A549 (cell line): ENCODE measurements around the gene TTC31. TPM values are rescaled to one million over a fixed set of nuclear protein-coding genes. Genes with fewer than 3 reads are reported as not detected.

Source experiments
- ATAC-seq, 2 experiments: fragments of 200-7000 bp in 1 of 2; fragments of >200 bp in 1 of 2; cut with Nextera tagmentation in 1 of 2; cut with Tn5 transposase in 1 of 2; 3 replicates each; pipeline versions ENCODE4 v1.8.0 to v1.9.1; 2018 to 2020; ENCODE audit warnings: mild to moderate bottlenecking in 1 of 2, moderate library complexity in 1 of 2
- CTCF ChIA-PET: fragments of 300-600 bp; sonication (Branson Sonifier 250); formaldehyde crosslinking; extraction: SDS; loops from one replicate; lab custom pipeline; 2021; ENCODE audit warnings: antibody characterized with exemption, inconsistent platforms; lab: Yijun Ruan, JAX
- POLR2A ChIA-PET: fragments of 350-600 bp; formaldehyde crosslinking; extraction: SDS; loops from one replicate; lab custom pipeline; 2021; ENCODE audit warnings: antibody characterized with exemption, inconsistent platforms; lab: Yijun Ruan, JAX
- DNase-seq, 2 experiments: peaks; one replicate each; pipeline versions ENCODE4 v3.0.0 to v3.0.0-alpha.2; 2011 to 2016; ENCODE audit warnings: low read depth in 1 of 2, low spot score in 1 of 2
- FAIRE-seq: peaks from 2 replicates; lab custom pipeline; 2011; peaks lifted over from hg19 to GRCh38; lab: Jason Lieb, UNC
- H3K27ac ChIP-seq, 2 experiments: fragments of >200 bp; sonication (Bioruptor Twin); formaldehyde crosslinking; 3 replicates each; pipeline ENCODE4 v1.5.1; 2016 to 2017
- H3K4me1 ChIP-seq: fragments of >200 bp; sonication (Bioruptor Twin); formaldehyde crosslinking; 3 replicates; pipeline ENCODE4 v1.6.1; 2016
- H3K4me2 ChIP-seq: fragments of >200 bp; sonication (Bioruptor Twin); formaldehyde crosslinking; 3 replicates; pipeline ENCODE4 v1.6.1; 2016
- H3K4me3 ChIP-seq: fragments of >200 bp; sonication (Bioruptor Twin); formaldehyde crosslinking; 3 replicates; pipeline ENCODE4 v1.5.1; 2016
- H3K9me3 ChIP-seq: fragments of >200 bp; sonication (Bioruptor Twin); formaldehyde crosslinking; 3 replicates; pipeline ENCODE4 v1.6.1; 2016
- CHD2 ChIP-seq: fragments of 150-350 bp; IDR thresholded peaks from 2 replicates; pipeline ENCODE4 v1.6.1; 2014; ENCODE audit warnings: low read length; ENCODE audit not compliant: partially characterized antibody
- ESRRA ChIP-seq: fragments of 150-350 bp; IDR thresholded peaks from 2 replicates; pipeline ENCODE4 v1.6.1; 2014; ENCODE audit warnings: mild to moderate bottlenecking, low read length, borderline replicate concordance
- FOSB ChIP-seq: fragments of 250-450 bp; sonication (Bioruptor Pico); IDR thresholded peaks from 2 replicates; pipeline ENCODE4 v1.5.0; 2020; ENCODE audit warnings: mild to moderate bottlenecking, moderate library complexity
- HOXA7 ChIP-seq: fragments of 250-450 bp; sonication (Bioruptor Pico); IDR thresholded peaks from 2 replicates; pipeline ENCODE4 v1.5.0; 2020; ENCODE audit warnings: mild to moderate bottlenecking, moderate library complexity
- HOXB13 ChIP-seq: fragments of 250-450 bp; sonication (Bioruptor Pico); IDR thresholded peaks from 2 replicates; pipeline ENCODE4 v1.5.0; 2020; ENCODE audit warnings: low read depth, mild to moderate bottlenecking, moderate library complexity
- JUN ChIP-seq, 2 experiments: fragments of >200 bp; sonication (Bioruptor Twin); formaldehyde crosslinking; IDR thresholded peaks; 2 replicates in 1 of 2; 3 replicates in 1 of 2; pipeline ENCODE4 v1.6.1; 2016 to 2017
- JUNB ChIP-seq: fragments of >200 bp; sonication (Bioruptor Twin); formaldehyde crosslinking; IDR thresholded peaks from 2 replicates; pipeline ENCODE4 v1.6.1; 2016
- MAFK ChIP-seq: fragments of 450-650 bp; IDR thresholded peaks from 2 replicates; pipeline ENCODE4 v1.6.1; 2014; ENCODE audit not compliant: partially characterized antibody
- MYC ChIP-seq: IDR thresholded peaks from 2 replicates; pipeline ENCODE4 v1.6.1; 2012; ENCODE audit warnings: mild to moderate bottlenecking, inconsistent platforms, low read length, improper control_type of control experiment, borderline replicate concordance
- NPAS2 ChIP-seq: fragments of 250-450 bp; sonication (Bioruptor Pico); IDR thresholded peaks from 2 replicates; pipeline ENCODE4 v1.8.0; 2022; ENCODE audit warnings: mild to moderate bottlenecking, moderate library complexity, borderline replicate concordance
- RFX5 ChIP-seq: fragments of 450-650 bp; IDR thresholded peaks from 2 replicates; pipeline ENCODE4 v1.7.1; 2014; ENCODE audit warnings: antibody characterized with exemption, mild to moderate bottlenecking, moderate library complexity
- RNF2 ChIP-seq: fragments of 200-600 bp; sonication (generic); IDR thresholded peaks from 2 replicates; pipeline ENCODE4 v1.6.1; 2016; ENCODE audit warnings: low read depth, mild to moderate bottlenecking, antibody characterized with exemption, moderate library complexity, borderline replicate concordance
- TFCP2L1 ChIP-seq: fragments of 250-450 bp; sonication (Bioruptor Pico); IDR thresholded peaks from 2 replicates; pipeline ENCODE4 v1.5.0; 2021; ENCODE audit warnings: mild to moderate bottlenecking
- ZFP36 ChIP-seq: fragments of 450-650 bp; IDR thresholded peaks from 2 replicates; pipeline ENCODE4 v1.6.1; 2014; ENCODE audit warnings: borderline replicate concordance; ENCODE audit not compliant: partially characterized antibody
- ZNF302 ChIP-seq: fragments of 250-450 bp; sonication (Bioruptor Pico); IDR thresholded peaks from 2 replicates; pipeline ENCODE4 v1.9.0; 2021; ENCODE audit warnings: inconsistent platforms, mild to moderate bottlenecking, moderate library complexity
- WGBS: methylation state at CpG from one replicate; pipeline ENCODE4 v1.1.6; 2017; ENCODE audit errors: missing lambda C conversion rate; 5-methylcytosine and 5-hydroxymethylcytosine counted together
- polyA plus RNA-seq, 4 experiments: library from polyadenylated mRNA; depleted of rRNA in 3 of 4; stranded (reverse); fragments of >200 nt; fragmentation: RNase III in 1 of 4; extraction: RNeasy Plus Mini Kit Qiagen cat#74134 plus additional on column Dnase treatment in 1 of 4; gene quantifications; 2 replicates in 3 of 4; 3 replicates in 1 of 4; pipeline ENCODE4 v1.2.3, GENCODE V29; 2011 to 2017
- TF ChIP-seq, protein P1 (sequence below): fragments of 250-450 bp; sonication (Bioruptor Pico); IDR thresholded peaks from 2 replicates; pipeline ENCODE4 v1.5.0; 2020; ENCODE audit warnings: low read depth, mild to moderate bottlenecking, moderate library complexity

Gene TTC31
- polyA plus RNA-seq, 2 of the 4 experiments (the other 2 are of a cell fraction) = 26.2 to 29.6 TPM

DNA sequence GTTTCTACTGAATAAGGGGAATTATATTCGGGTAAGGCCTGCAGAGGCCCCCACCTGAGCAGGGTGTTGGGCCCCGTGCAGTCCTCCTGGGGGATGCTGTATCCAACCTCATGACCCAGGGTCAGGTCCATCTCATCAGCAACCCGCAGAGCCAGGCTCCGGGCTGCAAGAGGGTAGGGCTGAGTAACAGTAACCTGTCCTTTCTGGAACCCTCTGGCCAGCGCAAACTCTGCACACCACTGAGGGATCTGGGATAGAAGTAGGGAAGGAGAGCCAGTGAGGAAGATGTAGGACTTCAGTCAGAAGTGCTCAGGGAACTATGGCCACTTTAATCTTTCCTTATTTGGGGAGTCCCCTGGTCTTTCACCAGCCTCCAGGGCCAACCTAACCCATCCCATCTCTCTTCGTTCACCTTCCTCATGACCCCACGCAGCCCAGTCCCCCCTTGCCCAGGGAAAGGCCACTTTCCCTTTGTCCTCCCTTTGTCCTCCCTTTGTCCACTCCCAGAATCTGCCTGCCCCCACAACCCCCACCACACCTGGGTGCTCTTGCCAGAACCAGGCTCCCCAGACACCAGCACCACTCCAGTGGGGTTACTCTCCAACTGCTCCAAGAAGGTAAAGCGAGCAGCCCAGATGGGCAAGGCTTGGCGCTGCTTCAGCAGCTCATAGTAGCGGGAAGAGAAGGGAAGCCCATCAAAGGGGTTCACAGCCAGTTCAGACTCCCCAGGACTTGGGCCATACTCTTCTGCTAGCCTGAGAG, 42.3 kb downstream of the TTC31 start:
- ATAC-seq (no peak), DNase-seq (no peak), FAIRE-seq (no peak)
- 88% methylated on average over 10 of the region's 10 CpGs for WGBS
- Histone ChIP-seq H3K4me3 (no peak overlapping the region), H3K27ac (no peak overlapping the region), H3K4me1 (peaks cover 10% of the 10 kb centered on the region)
- TF ChIP-seq MYC = no peak
- no peak for TF ChIP-seq ZFP36
- peak in 1 of 2 experiments; percentile 14; a peak in 2 of 5 replicates for TF ChIP-seq JUN (IDR thresholded peaks at IDR 0.05)
- TF ChIP-seq MAFK = no peak
- TF ChIP-seq FOSB = no peak
- no peak for TF ChIP-seq HOXA7 (CRISPR knock-in tag)
- TF ChIP-seq, all 56 proteins: peak for 1
- ChIA-PET POLR2A (interaction anchor here (0.7 to 1.8 kb wide), 2 partner anchors 15 to 71 kb away, joined by 3 to 4 read pairs; no protein-coding TSS in a partner anchor), CTCF (interaction anchor here (2.4 kb wide), 1 partner anchor 42 kb away, joined by 10 read pairs; the partner anchor contains the start of genes CCDC142 and TTC31)
- Histone ChIP-seq H3K4me2 (no peak overlapping the region), H3K9me3 (no peaks in the 10 kb centered on the region)

DNA sequence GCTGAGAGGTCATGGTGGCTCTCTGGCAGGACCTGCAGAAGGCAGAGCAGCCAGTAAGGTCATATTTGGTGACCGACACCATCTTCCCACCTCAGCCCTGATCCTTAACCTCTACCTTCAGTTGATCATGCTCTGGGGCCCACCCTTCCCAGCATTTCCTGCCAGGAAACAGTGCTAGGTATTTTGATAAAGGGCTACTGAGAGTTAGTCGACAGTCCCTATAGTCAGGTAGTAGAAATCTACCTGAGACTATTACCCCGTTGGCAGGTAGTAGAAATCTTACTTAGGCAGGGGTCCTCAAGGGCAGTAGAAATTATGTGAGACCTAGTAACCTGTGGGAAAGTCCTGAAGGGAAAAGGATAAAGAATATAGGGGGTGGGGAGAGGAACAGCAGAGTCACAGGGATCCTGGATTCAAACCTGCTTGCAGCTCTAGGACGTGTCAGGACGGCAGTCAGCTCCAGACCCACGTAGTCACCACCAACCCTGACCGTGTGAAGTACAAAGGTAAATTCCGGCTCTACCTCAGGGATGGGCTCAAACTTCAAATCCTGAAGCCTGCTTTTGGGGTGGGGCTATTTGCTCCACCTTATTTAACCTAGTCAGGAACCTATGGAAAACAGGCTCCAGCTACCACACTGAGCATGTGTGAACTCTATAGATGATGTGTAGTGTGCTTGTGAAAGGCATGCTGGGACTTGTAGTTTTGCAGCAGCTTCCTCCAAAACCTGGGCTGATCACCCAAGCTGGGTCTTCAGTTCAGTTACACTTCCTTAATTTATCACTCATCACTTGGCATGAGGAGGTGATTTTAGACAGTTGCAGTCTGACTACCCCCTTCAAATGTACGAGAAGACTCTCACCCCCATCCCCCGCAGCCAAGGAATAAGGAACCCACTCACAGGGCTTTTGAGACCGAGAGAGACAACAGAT, 43.1 kb downstream of the TTC31 start, which contains the start of gene DQX1:
Gene DQX1, minus strand, starts transcription at position 515 of the 932 bp plus-strand sequence. Its CDS starts 502 bp downstream, at position 13.
- H3K27ac ChIP-seq = no peak within 1 kb of the TSS

DNA sequence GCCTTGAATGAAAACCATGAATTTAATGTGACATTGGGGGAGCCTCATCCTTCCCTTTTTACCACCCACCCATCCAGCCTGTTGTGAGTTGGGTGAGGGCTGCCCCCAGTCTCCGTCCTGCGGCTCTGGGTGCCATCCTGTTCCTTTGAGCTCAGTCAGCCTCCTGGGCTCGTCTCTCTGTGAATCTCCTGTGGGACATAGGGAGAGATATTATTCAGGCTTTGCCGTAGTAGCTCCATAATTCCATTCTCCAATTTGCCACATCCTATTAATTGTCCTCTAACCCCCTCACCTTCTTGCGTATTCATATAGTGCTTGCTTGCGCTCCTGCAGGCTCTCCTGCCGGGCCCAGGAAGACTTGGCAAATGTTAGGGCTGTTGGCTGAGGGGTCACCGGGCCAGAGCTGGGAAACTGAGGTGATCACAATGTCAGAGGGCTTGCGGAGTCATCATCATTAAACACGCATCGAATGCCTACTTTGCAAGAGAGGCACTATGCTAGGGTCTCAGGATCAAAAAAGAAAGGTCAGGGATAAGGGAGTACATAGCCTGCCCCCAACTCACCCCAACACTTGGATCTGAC, 43.9 kb downstream of the TTC31 start:
- DNase-seq = no peak
- Histone ChIP-seq H3K27ac (no peak overlapping the region), H3K4me2 (no peak overlapping the region), H3K4me3 (no peak overlapping the region), H3K4me1 (peaks cover 17% of the 10 kb centered on the region), H3K9me3 (no peaks in the 10 kb centered on the region)
- no peak for TF ChIP-seq JUNB
- no peak for ATAC-seq
- CTCF ChIA-PET = interaction anchor here (0.5 to 2.4 kb wide), 4 partner anchors 12 to 703 kb away, joined by 3 to 10 read pairs (median 4); partner anchors contain the start of genes CCDC142 and TTC31
- POLR2A ChIA-PET = interaction anchor here (1.8 kb wide), 1 partner anchor 17 kb away, joined by 4 read pairs; no protein-coding TSS in a partner anchor
- no peak for FAIRE-seq
- 95% methylated on average over 11 of the region's 11 CpGs for WGBS

More for the DNA sequence above, 43.1 kb downstream of the TTC31 start, which contains the start of gene DQX1:
- no peaks in the 10 kb centered on the region for H3K9me3 ChIP-seq
- CTCF ChIA-PET = interaction anchor here (1.0 to 2.4 kb wide), 3 partner anchors 12 to 43 kb away, joined by 3 to 10 read pairs (median 4); partner anchors contain the start of genes CCDC142 and TTC31
- POLR2A ChIA-PET = interaction anchor here (0.7 to 1.8 kb wide), 2 partner anchors 16 to 71 kb away, joined by 3 to 4 read pairs; no protein-coding TSS in a partner anchor
- H3K4me2 ChIP-seq = no peak within 1 kb of the TSS
- FAIRE-seq = no peak
- peak in 1 of 2 experiments; percentile 77 for DNase-seq
- H3K4me3 ChIP-seq = no peak within 1 kb of the TSS
- H3K4me1 ChIP-seq = peaks cover 14% of the 10 kb centered on the region
- ATAC-seq = no peak
- WGBS = 88% methylated on average over 11 of the region's 11 CpGs
- TF ChIP-seq, protein P1, sequence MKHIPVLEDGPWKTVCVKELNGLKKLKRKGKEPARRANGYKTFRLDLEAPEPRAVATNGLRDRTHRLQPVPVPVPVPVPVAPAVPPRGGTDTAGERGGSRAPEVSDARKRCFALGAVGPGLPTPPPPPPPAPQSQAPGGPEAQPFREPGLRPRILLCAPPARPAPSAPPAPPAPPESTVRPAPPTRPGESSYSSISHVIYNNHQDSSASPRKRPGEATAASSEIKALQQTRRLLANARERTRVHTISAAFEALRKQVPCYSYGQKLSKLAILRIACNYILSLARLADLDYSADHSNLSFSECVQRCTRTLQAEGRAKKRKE (CRISPR knock-in tag) = no peak
- TF ChIP-seq HOXB13 = no peak
- TF ChIP-seq ZNF302 = no peak
- TF ChIP-seq NPAS2 (CRISPR knock-in tag) = no peak
- no peak for TF ChIP-seq RFX5
- TF ChIP-seq RNF2 = no peak
- 0 out of 2 replicates have a peak, but pooled peaks have one; percentile 65 for TF ChIP-seq TFCP2L1 (CRISPR knock-in tag)
- 0 out of 5 replicates have a peak, but pooled peaks of 1 of the 2 experiments have one; percentile 1 for TF ChIP-seq JUN (IDR thresholded peaks at IDR 0.05)
- TF ChIP-seq HOXA7 (CRISPR knock-in tag) = 0 out of 2 replicates have a peak, but pooled peaks have one; percentile 30
- TF ChIP-seq ESRRA = no peak
- no peak for TF ChIP-seq CHD2
